GM12874 (cell line): ENCODE data around the gene ZBED3.

ENCODE experiments used
- TF ChIP-seq, protein P1 (sequence below): IDR thresholded peaks from 2 replicates; pipeline ENCODE4 v1.5.1; 2011; ENCODE audit warnings: low read depth, mild to moderate bottlenecking, control low read depth, low read length, moderate library complexity; ENCODE audit not compliant: insufficient read depth

The ZBED3 gene

DNA sequence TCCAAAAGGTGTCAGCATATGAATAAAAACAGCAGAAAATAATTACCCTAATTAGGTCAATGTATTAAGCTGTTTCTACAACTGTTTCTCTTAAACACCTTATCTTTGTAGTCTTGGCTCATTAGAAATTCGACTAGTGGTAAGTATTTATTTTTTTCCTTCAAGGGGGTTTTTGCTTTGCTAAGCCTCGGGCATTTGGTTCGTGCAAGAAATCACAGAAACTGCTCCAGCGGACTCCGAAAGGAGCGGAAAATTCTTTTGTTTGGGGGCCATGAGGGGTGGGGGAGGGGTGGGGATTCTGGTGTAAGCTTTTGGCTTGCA lies 757 bp downstream of the ZBED3 start:
- TF ChIP-seq, protein P1, sequence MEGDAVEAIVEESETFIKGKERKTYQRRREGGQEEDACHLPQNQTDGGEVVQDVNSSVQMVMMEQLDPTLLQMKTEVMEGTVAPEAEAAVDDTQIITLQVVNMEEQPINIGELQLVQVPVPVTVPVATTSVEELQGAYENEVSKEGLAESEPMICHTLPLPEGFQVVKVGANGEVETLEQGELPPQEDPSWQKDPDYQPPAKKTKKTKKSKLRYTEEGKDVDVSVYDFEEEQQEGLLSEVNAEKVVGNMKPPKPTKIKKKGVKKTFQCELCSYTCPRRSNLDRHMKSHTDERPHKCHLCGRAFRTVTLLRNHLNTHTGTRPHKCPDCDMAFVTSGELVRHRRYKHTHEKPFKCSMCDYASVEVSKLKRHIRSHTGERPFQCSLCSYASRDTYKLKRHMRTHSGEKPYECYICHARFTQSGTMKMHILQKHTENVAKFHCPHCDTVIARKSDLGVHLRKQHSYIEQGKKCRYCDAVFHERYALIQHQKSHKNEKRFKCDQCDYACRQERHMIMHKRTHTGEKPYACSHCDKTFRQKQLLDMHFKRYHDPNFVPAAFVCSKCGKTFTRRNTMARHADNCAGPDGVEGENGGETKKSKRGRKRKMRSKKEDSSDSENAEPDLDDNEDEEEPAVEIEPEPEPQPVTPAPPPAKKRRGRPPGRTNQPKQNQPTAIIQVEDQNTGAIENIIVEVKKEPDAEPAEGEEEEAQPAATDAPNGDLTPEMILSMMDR, result no peak

DNA sequence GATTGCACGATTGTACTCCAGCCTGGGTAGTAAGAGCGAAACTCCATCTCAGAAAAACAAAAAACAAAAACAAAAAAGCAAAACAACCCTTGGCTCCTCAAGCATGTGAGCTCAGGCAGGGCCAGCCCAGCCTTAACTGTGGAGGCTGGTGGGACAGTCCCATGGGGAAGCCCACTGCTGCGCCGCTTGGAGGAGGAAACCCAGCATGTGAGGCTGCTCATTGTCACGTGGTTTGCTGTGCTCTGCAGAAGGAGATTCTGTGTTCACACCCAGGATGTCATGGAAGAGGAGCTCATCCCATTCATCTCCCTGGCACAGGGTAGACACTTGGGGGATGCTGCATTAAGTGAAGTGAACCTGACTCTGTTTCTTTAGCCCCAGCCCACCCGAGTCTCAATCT lies 4.0 kb downstream of the ZBED3 start:
- TF ChIP-seq, protein P1, result no peak

GRCh38 chr5:77082280-77082679 lies 4.8 kb downstream of the ZBED3 start:
- TF ChIP-seq, protein P1, result no peak

- TF ChIP-seq, protein P1, result no peak
Measured at GRCh38 chr5:77080905-77081304, 6.2 kb downstream of the ZBED3 start.

DNA sequence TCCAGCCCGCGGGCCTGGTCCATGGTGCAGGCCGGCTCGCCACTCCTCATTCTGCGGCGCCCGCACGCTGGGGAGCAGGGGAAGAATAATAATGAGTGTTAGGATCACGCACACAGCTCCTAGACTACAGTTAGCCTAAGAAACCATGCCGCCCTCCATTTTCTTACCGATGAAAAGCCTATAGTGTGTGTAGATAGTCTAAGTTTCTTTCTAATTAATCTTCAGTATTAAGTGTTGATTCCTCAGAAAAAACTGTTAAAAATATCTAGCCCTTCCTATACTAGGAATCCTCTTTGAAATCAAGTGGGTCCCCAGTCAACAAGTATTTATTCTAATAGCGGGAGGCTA lies 9.3 kb downstream of the ZBED3 start:
- TF ChIP-seq, protein P1, result no peak

- TF ChIP-seq, protein P1, result peak; percentile 87
Measured at GRCh38 chr5:77076961-77077828, 9.9 kb downstream of the ZBED3 start.

DNA sequence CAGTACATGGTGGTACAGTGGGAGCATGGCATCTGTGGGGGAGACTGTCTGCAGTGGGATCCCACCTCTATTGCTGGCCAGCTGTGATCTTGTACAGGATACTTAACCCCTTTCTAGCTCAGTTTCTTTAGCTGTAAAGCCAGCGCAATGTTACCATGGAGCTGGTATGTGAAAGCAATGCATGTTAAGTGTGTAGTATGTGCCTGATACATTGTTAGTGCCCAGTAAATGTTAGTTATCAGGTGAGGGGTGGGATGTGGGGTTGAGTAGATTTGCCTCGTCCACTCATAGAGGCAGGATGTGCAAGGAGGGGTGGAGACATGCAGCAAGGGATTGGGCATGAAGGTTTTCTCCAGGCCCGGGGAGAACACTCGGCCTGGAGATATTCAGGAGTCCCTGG lies 12.3 kb downstream of the ZBED3 start:
- TF ChIP-seq, protein P1, result no peak
